ENCODE data around the gene KRT5.
"Not testable (repeated sequence)": the region's sequence is repeated elsewhere in the genome, so short reads cannot be mapped to it uniquely, and the experiment has no call there.

The KRT5 gene

DNA sequence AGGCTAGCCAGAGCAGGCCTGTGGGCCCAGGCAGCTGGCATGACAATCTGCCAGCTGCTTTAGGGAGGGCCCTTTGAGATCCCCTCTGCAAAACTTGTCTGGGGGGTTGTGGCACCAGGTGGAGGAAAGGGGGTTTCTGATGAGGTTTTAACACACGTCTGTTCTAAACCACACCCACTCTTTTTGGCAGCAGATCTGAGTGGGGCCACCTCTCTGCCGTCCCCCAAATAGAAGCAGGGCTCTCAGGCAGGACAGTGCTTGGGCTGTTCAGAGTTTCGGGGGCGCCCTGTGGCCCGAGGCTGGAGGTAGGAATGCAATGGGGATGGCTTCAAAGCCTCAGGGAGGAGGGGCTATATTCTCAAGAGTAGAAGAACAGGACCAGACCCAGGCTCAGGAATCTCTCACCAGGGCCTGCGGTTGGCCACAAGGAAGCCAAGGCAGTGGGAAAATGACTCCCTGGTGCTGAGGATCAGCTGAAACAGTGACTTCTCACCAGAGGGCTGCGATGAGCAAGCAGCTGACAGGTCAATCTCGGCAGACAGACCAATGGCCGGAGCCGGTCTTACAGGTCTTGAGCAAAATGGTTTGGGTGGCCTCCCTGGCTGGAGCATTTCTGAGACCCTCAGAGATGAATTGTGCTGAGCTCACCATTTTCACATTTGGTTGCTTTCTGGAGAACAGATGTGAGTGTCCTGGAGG lies 1.5 kb upstream of the KRT5 start:
- in situ Hi-C loops (cut with MboI; ENCODE audit: low sequenced_read_pairs), result no loop called here

GRCh38 chr12:52521175-52521567 lies 977 bp upstream of the KRT5 start:
- in situ Hi-C loops (cut with MboI; ENCODE audit: low sequenced_read_pairs), result no loop called here

- in situ Hi-C loops (cut with MboI; ENCODE audit: low sequenced_read_pairs), result no loop called here
Measured at GRCh38 chr12:52519387-52519703, 849 bp downstream of the KRT5 start.

- in situ Hi-C loops (cut with MboI; ENCODE audit: low sequenced_read_pairs), result no loop called here
Measured at GRCh38 chr12:52518574-52519386, 1.4 kb downstream of the KRT5 start.

- in situ Hi-C loops (cut with MboI; ENCODE audit: low sequenced_read_pairs), result no loop called here
Measured at GRCh38 chr12:52517888-52518287, 2.3 kb downstream of the KRT5 start.

DNA sequence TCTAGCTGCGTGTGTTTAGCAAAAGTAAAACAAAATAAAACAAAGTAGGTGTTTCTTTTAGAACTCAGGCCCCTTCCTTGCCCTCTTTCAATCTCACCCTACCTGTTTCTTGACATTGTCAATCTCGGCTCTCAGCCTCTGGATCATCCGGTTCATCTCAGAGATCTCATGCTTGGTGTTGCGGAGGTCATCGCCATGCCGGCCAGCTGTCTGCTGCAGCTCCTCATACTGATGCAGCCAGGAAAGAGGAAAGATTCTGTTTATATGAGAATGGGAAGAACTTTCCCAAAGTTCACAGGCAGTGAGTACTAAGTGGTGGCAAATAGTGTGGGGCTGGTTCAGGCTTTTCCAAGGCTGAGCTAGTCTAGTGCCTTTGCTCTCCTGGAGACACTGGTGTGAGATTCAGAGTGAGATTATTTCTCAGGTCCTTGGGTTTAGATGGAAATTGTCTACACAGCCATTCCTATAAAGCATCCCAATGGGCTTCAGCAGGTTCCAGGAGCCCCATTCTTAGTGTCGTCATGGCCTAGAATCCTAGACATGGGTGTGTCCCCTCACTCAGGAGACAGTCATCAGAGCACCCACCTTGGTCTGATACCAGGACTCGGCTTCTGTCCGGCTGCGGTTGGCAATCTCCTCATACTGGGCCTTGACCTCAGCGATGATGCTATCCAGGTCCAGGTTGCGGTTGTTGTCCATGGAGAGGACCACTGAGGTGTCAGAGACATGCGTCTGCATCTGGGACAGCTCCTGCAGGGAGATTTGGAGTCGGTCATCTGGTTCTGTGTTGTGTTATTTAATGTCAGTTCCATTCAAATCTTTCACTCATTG lies 3.0 kb downstream of the KRT5 start:
- in situ Hi-C loops (cut with MboI; ENCODE audit: low sequenced_read_pairs), result no loop called here

DNA sequence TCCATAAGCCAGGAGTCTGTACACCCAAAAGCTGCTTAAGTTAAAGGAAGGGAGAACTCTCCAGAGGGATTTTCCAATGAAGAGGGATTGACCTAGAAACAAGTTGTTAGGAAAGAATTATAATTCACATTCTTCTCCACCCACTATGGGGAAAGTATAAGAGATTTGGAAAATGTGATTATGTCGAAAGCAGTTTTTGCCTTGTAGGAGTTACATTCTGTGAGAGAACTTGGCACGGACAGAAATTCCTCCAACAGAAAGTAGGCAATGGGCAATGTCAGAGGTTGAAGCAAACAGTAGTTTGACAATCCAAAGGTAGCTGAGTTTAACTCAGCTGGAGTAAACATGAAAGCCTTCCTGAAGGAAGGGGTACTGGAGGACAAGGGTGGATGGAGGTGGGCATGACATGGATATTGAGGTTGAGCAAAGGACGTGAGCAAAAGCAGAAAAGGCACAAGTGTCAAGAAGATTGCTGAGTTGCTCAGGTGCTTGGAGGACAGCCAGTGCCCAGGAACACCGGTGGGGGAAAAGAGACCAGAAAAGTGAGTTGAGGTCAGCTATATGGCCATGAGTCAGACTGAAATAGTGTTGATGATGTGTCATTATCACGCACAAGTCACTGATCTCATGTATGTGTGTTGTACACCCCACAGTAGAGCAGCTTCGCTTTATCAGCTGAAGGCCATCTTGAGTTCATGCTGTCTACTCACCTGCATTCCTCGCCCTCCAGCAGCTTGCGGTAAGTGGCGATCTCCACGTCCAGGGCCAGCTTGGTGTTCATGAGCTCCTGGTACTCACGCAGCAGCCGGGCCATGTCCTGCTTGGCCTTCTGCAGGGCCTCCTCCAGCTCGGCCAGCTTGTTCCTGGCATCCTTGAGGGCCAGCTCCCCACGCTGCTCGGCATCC lies 4.0 kb downstream of the KRT5 start:
- in situ Hi-C loops (cut with MboI; ENCODE audit: low sequenced_read_pairs), result no loop called here

GRCh38 chr12:52515319-52515646 lies 4.9 kb downstream of the KRT5 start:
- in situ Hi-C loops (cut with MboI; ENCODE audit: low sequenced_read_pairs), result no loop called here

DNA sequence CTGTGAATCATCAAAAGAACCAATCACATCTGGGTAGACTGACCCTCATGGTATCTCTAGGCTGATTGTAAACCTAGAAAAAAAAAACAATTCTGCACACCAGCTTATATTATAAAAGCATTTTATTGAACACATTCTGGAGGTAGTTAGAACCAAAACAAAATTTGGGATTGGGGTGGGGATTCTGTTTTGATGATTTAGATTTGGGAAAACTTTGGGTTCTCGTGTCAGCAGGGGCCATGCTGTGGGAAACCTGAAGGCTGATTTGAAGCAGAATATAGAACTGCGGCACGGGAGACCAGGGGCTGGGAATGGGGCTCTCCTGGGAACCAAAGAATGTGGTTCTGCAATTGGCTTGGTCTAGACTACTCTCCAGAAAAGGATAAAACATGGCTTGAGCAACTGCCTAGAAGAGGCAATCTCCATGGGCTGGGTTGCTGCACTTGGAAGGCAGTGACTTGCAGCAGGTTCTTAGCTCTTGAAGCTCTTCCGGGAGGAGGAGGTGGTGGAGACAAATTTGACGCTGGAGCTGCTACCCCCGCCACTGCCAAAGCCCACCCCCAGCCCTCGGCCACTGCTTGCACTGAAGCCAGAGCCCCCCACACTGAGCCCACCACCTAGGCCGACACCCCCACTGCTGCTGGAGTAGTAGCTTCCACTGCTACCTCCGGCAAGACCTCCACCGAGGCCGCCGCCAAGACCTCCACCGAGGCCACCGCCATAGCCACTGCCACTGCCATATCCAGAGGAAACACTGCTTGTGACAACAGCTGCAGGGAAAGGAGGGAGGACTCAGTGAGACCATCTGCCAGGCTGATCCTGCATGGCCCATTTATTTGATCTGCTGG lies 5.5 kb downstream of the KRT5 start:
- in situ Hi-C loops (cut with MboI; ENCODE audit: low sequenced_read_pairs), result no loop called here

DNA sequence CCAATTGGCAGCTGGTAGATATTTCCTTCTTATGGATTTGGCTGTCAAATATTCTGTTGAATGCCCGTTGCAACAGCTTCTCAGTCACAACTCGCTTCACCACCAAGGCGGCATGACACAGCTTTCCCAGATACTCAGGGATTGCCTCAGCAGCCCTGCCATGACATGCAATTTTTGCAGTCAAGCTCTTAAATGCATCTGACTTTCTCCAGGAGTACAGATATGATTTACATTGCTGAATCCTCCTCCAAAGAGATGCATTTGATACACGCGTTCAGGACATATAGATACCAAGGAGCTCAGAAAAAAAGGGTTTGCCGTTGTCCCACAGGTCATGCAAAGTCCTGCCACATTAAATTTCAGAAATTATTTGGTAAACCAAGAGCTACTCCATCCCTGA lies 6.5 kb downstream of the KRT5 start:
- in situ Hi-C loops (cut with MboI; ENCODE audit: low sequenced_read_pairs), result no loop called here

GRCh38 chr12:52508211-52508610 lies 12.0 kb downstream of the KRT5 start:
- in situ Hi-C loops (cut with MboI; ENCODE audit: low sequenced_read_pairs), result no loop called here

DNA sequence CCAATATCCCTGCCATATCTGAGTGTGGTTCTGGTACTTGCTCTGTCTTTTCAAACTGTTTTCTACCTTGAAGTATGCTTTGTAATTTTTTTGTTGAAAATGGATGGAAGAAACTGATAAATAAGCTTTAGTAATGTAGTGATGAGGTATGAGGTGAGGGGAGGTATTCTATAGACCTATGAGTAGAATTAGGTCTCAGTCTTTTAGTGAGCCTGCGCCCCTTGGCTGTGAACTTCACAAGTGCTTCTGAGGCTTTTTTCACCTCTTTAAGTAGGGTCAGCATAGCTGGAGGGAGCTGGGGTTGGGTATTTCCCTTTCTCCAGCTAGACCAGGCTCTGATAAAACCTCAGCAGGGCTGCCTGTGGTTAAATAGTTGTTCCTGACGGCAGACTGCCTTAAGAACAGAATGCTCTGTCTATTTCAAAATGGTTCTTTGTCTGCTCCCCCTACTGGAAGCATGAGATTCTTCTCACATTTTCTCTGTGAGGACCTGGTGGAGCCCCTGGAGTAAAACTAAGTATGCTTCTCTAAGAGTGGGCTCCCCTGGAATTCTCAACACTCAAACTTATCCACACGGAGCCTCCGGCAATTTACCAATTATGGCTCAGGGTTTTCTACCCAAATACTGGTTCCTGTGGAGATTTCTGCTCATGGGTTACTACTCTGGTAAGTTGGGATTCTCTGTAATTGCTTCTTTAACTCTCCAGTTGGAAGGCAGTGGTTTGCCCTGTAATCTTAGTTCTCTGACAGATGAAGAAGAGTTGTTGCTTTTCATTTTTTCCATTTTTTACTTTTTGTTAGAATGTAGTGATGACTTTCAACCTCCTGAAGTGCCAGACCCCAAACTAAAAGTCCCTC lies 13.1 kb downstream of the KRT5 start:
- in situ Hi-C loops (cut with MboI; ENCODE audit: low sequenced_read_pairs), result no loop called here

DNA sequence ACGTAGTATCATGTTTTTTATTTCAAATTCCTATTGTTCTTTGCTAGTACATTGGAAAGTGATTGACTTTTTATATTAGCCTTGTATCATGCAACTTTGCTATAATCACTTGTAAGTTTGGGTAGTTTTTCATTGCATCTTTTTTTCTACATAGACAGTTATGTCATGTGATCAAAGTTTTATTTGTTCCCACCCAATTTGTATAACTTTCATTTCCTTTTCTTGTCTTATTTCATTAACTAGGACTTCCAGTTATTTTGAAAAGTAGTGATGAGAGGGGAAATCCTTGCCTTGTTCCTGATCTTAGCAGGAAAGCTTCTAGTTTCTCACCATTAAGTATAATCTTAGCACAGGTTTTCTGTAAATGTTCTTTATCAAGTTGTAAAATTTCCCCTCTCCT lies 17.3 kb downstream of the KRT5 start:
- in situ Hi-C loops (cut with MboI; ENCODE audit: low sequenced_read_pairs), result no loop called here

- in situ Hi-C loops (cut with MboI; ENCODE audit: low sequenced_read_pairs), result no loop called here
Measured at GRCh38 chr12:52501490-52501889, 18.7 kb downstream of the KRT5 start.

DNA sequence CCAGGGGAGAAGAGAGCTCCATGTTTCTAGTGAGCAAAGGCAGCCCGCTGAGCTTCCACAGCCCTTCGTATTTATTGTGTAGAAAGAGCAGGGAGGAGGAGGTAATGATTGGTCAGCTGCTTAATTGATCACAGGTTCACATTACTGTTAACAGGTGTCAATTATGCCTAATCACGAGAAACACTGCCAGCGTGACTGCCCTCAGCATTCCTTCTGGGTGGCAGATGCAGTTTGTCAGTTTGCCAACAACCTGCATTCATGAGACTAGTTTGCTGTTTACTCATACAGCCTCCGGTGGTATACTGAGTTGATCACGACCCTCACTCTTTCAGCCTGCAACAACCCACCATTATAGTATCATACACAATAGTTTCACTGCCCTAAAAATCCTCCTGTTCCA lies 19.6 kb downstream of the KRT5 start:
- in situ Hi-C loops (cut with MboI; ENCODE audit: low sequenced_read_pairs), result not testable (repeated sequence)

GRCh38 chr12:52499806-52500560 lies 20.2 kb downstream of the KRT5 start:
- in situ Hi-C loops (cut with MboI; ENCODE audit: low sequenced_read_pairs), result no loop called here

DNA sequence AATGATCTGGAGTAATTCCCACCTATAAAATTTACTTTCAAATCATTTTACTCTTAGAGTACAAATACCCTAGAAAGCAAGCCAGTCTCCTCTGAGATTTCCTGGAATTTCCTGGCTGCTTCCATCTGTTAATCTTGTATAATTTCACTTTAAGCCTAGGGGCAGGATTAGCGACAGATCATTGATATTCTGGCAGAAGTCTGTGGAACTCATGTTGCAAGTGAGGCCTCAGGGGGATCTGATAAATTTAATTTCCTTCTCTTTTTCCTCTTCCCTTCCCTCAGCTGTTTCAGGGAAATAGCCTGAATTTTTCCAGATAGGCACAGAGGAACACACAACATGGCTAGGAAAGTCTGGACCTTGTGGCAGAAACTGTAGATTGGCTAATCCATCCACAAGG lies 21.2 kb downstream of the KRT5 start:
- in situ Hi-C loops (cut with MboI; ENCODE audit: low sequenced_read_pairs), result no loop called here

- in situ Hi-C loops (cut with MboI; ENCODE audit: low sequenced_read_pairs), result no loop called here
Measured at GRCh38 chr12:52497975-52498374, 22.2 kb downstream of the KRT5 start.
